Parathyroid adenoma (tissue), 2 donors: Measurements from ENCODE around the gene BMP7.

ENCODE experiments used
- H2AFZ ChIP-seq: fragments of 300-600 bp; sonication (generic); one replicate; pipeline ENCODE4 v1.7.0; 2017; ENCODE audit warnings: antibody characterized with exemption, mild to moderate bottlenecking
- H3K27ac ChIP-seq: fragments of 300-600 bp; sonication (generic); one replicate; pipeline ENCODE4 v1.7.0; 2017
- H3K27me3 ChIP-seq: fragments of 300-600 bp; sonication (generic); one replicate; pipeline ENCODE4 v1.7.0; 2017; ENCODE audit warnings: low read length; ENCODE audit not compliant: control insufficient read depth, insufficient read depth
- H3K36me3 ChIP-seq: fragments of 300-600 bp; sonication (generic); one replicate; pipeline ENCODE4 v1.7.0; 2017; ENCODE audit warnings: low read length; ENCODE audit not compliant: control insufficient read depth, insufficient read depth
- H3K4me1 ChIP-seq: fragments of 300-600 bp; sonication (generic); one replicate; pipeline ENCODE4 v1.7.0; 2017; ENCODE audit warnings: control low read depth
- H3K4me2 ChIP-seq: fragments of 300-600 bp; sonication (generic); one replicate; pipeline ENCODE4 v1.7.0; 2017; ENCODE audit warnings: low read length
- H3K4me3 ChIP-seq: fragments of 300-600 bp; sonication (generic); one replicate; pipeline ENCODE4 v1.7.0; 2017; ENCODE audit warnings: low read depth, low read length
- H3K79me2 ChIP-seq: fragments of 300-600 bp; sonication (generic); one replicate; pipeline ENCODE4 v1.7.0; 2017; ENCODE audit warnings: control low read depth
- H3K9ac ChIP-seq: fragments of 300-600 bp; sonication (generic); one replicate; pipeline ENCODE4 v1.7.0; 2017; ENCODE audit warnings: mild to moderate bottlenecking
- H3K9me3 ChIP-seq: fragments of 300-600 bp; sonication (generic); one replicate; pipeline ENCODE4 v1.7.0; 2017; ENCODE audit warnings: low read length; ENCODE audit not compliant: control insufficient read depth
- CTCF ChIP-seq: fragments of 300-600 bp; sonication (generic); IDR thresholded peaks from one replicate; pipeline ENCODE4 v1.7.0; 2017; ENCODE audit warnings: antibody characterized with exemption, mild to moderate bottlenecking
- donor health status: primary hyperparathyroidism.

BMP7 gene

GRCh38 chr20:57170343-57170742, 96.1 kb downstream of the BMP7 start:
- Histone ChIP-seq H3K9me3 (no peaks in the 10 kb centered on the region), H2AFZ (no peak overlapping the region), H3K27me3 (no peaks in the 10 kb centered on the region), H3K9ac (no peak overlapping the region), H3K4me1 (no peaks in the 10 kb centered on the region), H3K27ac (no peak overlapping the region), H3K4me3 (no peak overlapping the region), H3K4me2 (no peak overlapping the region), H3K36me3 (no peaks in the 10 kb centered on the region), H3K79me2 (no peaks in the 10 kb centered on the region)
- no peak for TF ChIP-seq CTCF

GRCh38 chr20:57169162-57169561, 97.3 kb downstream of the BMP7 start:
- Histone ChIP-seq H3K36me3 (no peaks in the 10 kb centered on the region), H3K4me1 (no peaks in the 10 kb centered on the region), H3K27ac (no peak overlapping the region), H3K9me3 (no peaks in the 10 kb centered on the region), H3K27me3 (no peaks in the 10 kb centered on the region), H3K9ac (no peak overlapping the region), H3K4me3 (no peak overlapping the region), H3K4me2 (no peak overlapping the region), H2AFZ (no peak overlapping the region), H3K79me2 (no peaks in the 10 kb centered on the region)
- TF ChIP-seq CTCF = no peak

GRCh38 chr20:57167971-57168701, 98.3 kb downstream of the BMP7 start:
- Histone ChIP-seq H3K4me3 (no peak overlapping the region), H3K36me3 (no peaks in the 10 kb centered on the region), H3K4me1 (no peaks in the 10 kb centered on the region), H3K9me3 (no peaks in the 10 kb centered on the region), H3K4me2 (no peak overlapping the region), H2AFZ (no peak overlapping the region), H3K27me3 (no peaks in the 10 kb centered on the region), H3K9ac (no peak overlapping the region), H3K79me2 (no peaks in the 10 kb centered on the region), H3K27ac (no peak overlapping the region)
- TF ChIP-seq CTCF = no peak

- no peak overlapping the region for H3K4me3 ChIP-seq
- no peaks in the 10 kb centered on the region for H3K4me1 ChIP-seq
- H3K9me3 ChIP-seq = no peaks in the 10 kb centered on the region
- no peaks in the 10 kb centered on the region for H3K79me2 ChIP-seq
- H3K36me3 ChIP-seq = no peaks in the 10 kb centered on the region
- H3K9ac ChIP-seq = no peak overlapping the region
- no peaks in the 10 kb centered on the region for H3K27me3 ChIP-seq
- H3K4me2 ChIP-seq = no peak overlapping the region
- no peak overlapping the region for H2AFZ ChIP-seq
- TF ChIP-seq CTCF = no peak
- H3K27ac ChIP-seq = no peak overlapping the region
These were observed 99.2 kb downstream of the BMP7 start for GRCh38 chr20:57167292-57167655.
